ENCODE measurements around the gene PI4K2B. TPM values are rescaled to one million over a fixed set of nuclear protein-coding genes. Genes with fewer than 3 reads are reported as not detected.

PI4K2B gene
- total RNA-seq, 4 donors from 2014 or later, result 34.3 to 53.7 (median 49.1) TPM

DNA sequence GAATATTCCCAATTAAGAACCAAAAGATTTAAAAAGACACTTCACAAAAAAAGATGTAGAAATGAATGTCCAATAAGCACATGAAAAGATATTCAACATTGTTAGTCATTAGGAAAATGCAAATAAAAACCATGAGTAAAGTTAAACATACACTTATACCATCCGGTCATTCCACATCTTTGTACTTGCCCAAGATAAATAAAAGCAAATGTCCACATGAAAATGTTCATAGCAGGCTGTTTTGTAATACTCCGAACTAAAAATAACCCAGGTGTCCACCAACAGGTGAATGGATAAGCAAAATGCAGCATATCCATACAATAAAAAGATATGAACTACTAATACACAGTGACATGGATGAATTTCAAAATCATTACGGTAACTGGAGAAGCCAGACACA is 50.1 kb downstream of the PI4K2B start:
- Histone ChIP-seq H3K4me1 (no peaks in the 10 kb centered on the region), H3K27ac (no peak overlapping the region), H3K9me3 (no peaks in the 10 kb centered on the region), H3K4me3 (replicated peaks in 1 of 3) (no peak overlapping the region), H3K27me3 (no peaks in the 10 kb centered on the region), H3K36me3 (peaks cover 0 to 6% of the 10 kb centered on the region in 2 donors)
- WGBS, 2 donors, result 91% methylated on average over 3 of the region's 3 CpGs
- no peak for TF ChIP-seq POLR2A (IDR thresholded peaks at IDR 0.05)
- TF ChIP-seq, protein P1, sequence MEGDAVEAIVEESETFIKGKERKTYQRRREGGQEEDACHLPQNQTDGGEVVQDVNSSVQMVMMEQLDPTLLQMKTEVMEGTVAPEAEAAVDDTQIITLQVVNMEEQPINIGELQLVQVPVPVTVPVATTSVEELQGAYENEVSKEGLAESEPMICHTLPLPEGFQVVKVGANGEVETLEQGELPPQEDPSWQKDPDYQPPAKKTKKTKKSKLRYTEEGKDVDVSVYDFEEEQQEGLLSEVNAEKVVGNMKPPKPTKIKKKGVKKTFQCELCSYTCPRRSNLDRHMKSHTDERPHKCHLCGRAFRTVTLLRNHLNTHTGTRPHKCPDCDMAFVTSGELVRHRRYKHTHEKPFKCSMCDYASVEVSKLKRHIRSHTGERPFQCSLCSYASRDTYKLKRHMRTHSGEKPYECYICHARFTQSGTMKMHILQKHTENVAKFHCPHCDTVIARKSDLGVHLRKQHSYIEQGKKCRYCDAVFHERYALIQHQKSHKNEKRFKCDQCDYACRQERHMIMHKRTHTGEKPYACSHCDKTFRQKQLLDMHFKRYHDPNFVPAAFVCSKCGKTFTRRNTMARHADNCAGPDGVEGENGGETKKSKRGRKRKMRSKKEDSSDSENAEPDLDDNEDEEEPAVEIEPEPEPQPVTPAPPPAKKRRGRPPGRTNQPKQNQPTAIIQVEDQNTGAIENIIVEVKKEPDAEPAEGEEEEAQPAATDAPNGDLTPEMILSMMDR (IDR thresholded peaks at IDR 0.05), result no peak
- intact Hi-C loops (cut with DNase I), result no loop called here
- no peak for DNase-seq

DNA sequence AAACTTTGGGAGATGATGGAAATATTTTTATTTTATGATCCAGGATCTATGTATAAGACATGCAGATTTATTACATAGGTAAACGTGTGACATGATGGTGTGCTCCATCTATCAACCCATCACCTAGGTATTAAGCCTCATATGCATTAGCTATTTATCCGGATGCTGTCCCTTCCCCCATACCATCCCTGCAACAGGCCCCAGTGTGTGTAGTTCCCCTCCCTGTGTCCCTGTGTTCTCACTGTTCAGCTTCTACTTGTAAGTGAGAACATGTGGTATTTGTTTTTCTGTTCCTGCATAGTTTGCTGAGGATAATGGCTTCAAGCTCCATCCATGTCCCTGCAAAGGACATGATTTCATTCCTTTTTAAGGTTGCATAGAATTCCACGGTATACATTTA is 50.6 kb downstream of the PI4K2B start:
- Histone ChIP-seq H3K27me3 (no peaks in the 10 kb centered on the region), H3K27ac (no peak overlapping the region), H3K36me3 (peaks cover 0 to 6% of the 10 kb centered on the region in 2 donors), H3K9me3 (no peaks in the 10 kb centered on the region), H3K4me1 (no peaks in the 10 kb centered on the region), H3K4me3 (replicated peaks in 1 of 3) (no peak overlapping the region)
- WGBS, 2 donors, result 81 to 87% methylated on average over 3 of the region's 3 CpGs
- no peak for DNase-seq
- TF ChIP-seq POLR2A (IDR thresholded peaks at IDR 0.05), result no peak
- TF ChIP-seq, protein P1 (IDR thresholded peaks at IDR 0.05), result no peak
- intact Hi-C loops (cut with DNase I), result no loop called here

DNA sequence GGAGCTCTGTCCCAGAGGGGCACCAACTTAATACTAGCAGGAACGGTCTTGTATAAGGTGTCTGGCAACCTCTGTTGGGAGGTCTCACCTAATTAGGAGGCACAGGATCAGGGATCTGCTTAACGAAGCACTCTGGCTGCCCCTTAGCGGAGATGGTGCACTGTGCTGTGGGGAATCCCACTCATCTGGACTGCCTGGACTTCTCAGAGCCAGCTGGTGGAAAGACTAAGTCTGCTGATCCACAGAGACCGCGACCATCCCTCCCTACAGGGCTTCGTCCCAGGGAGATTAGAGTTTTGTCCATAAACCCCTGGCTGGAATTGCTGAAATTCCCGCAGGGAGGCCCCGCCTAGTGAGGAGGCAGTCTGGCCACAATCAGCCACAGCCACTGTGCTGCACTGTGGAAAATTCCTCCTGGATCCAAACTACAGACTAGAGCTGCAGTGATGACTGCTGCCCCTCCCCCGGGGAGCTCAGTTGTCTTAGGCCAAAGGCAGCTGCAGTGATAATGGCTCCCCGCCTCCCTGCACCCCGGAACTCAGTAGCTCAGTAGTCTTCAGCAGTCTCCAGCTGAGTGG is 56.7 kb downstream of the PI4K2B start:
- 86 to 94% methylated on average over 9 of the region's 11 CpGs for WGBS, 2 donors
- H3K4me1 ChIP-seq, result peaks cover 5% of the 10 kb centered on the region in 2 donors
- no peaks in the 10 kb centered on the region for H3K36me3 ChIP-seq
- intact Hi-C loops (cut with DNase I), result no loop called here
- H3K27ac ChIP-seq, result no peak overlapping the region
- no peaks in the 10 kb centered on the region for H3K27me3 ChIP-seq
- no peak for DNase-seq
- no peaks in the 10 kb centered on the region for H3K9me3 ChIP-seq
- TF ChIP-seq, protein P1 (IDR thresholded peaks at IDR 0.05), result no peak
- TF ChIP-seq POLR2A (IDR thresholded peaks at IDR 0.05), result no peak
- H3K4me3 ChIP-seq (replicated peaks in 1 of 3), result no peak overlapping the region

DNA sequence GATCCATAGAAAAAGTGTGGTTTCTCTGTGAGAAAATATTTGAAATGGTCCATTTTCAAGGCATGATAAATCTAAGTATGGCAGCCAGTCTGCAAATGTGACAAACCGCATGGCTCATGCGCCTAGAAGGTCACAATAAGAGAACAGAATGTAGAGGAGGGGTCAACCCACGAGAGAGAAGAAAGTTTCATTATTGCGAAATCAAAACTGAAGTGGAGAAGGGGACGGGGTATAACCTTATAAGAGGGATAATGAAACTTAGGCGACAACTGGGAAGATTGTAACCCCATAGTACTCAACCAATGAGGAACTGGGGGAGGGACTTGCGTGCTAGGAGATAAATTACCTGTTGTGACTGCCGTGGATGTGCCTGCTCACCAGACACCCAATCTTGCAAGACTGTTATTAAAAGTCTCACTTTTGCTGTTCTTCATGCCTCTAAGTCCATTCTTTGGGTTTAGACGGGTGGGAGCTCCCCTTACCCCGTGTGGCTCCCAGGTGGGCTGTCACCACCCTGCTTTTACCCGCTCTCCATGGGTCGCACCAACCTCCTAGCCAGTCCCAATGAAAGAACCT is 57.4 kb downstream of the PI4K2B start:
- WGBS, 2 donors, result 88% methylated on average over 12 of the region's 12 CpGs
- intact Hi-C loops (cut with DNase I), result no loop called here
- Histone ChIP-seq H3K4me3 (replicated peaks in 1 of 3) (no peak overlapping the region), H3K27me3 (no peaks in the 10 kb centered on the region), H3K4me1 (peaks cover 5% of the 10 kb centered on the region in 2 donors), H3K27ac (no peak overlapping the region), H3K9me3 (no peaks in the 10 kb centered on the region), H3K36me3 (no peaks in the 10 kb centered on the region)
- TF ChIP-seq, protein P1 (IDR thresholded peaks at IDR 0.05), result no peak
- TF ChIP-seq POLR2A (IDR thresholded peaks at IDR 0.05), result no peak
- no peak for DNase-seq

DNA sequence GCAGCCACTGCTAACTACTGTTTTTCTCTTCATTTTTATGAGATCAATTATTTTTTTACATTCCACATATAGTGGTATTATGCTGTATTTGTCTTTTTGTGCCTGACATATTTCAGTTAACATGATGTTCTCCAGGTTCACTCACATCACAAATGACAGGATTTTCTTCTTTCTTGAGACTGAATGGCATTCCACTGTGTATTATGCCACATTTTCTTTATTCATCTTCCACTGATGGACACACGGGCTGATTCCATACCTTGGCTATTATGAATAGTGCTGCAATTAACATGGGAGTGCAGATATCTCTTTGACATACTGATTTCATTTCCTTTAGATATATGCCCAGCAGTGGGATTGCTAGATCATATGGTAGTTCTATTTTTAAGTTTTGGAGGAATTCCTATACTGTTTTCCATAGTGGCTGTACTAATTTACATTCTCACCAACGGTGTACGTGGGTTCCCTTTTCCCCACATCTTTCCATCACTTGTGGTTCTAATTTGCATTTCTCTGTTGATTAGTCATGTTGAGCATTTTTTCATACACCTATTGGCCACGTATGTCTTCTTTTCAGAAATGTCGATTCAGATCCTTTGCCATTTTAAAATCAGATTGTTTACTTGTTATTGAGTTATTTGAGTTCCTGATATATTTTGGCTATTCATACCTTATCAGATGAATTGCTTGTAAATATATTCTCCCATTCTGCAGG is 63.9 kb downstream of the PI4K2B start:
- TF ChIP-seq POLR2A (IDR thresholded peaks at IDR 0.05), result no peak
- TF ChIP-seq, protein P1 (IDR thresholded peaks at IDR 0.05), result no peak

More for the DNA sequence above, 63.9 kb downstream of the PI4K2B start:
- intact Hi-C loops (cut with DNase I), result no loop called here
- H3K4me1 ChIP-seq, result peaks cover 14 to 15% of the 10 kb centered on the region in 2 donors
- no peaks in the 10 kb centered on the region for H3K27me3 ChIP-seq
- no peak for DNase-seq
- no peaks in the 10 kb centered on the region for H3K9me3 ChIP-seq
- H3K36me3 ChIP-seq, result no peaks in the 10 kb centered on the region
- no peak overlapping the region for H3K27ac ChIP-seq
- no peak overlapping the region for H3K4me3 ChIP-seq (replicated peaks in 1 of 3)
- WGBS, 2 donors, result 87 to 89% methylated on average over 5 of the region's 5 CpGs
